Measurements from ENCODE around the gene LRFN4. TPM values are rescaled to one million over a fixed set of nuclear protein-coding genes. Genes with fewer than 3 reads are reported as not detected.

Gene LRFN4
- total RNA-seq, 2 donors from 2014 or later = 8.6 to 13.2 TPM

- no peak for TF ChIP-seq CTCF (IDR thresholded peaks at IDR 0.05)
- Histone ChIP-seq H3K9me3 (no peaks in the 10 kb centered on the region), H3K27ac (no peak overlapping the region), H3K4me1 (no peaks in the 10 kb centered on the region), H3K4me3 (no peak overlapping the region), H3K27me3 (no peaks in the 10 kb centered on the region), H3K36me3 (no peaks in the 10 kb centered on the region)
- DNase-seq (ENCODE audit: low spot score) = no peak
Measured at GRCh38 chr11:66861774-66862558, 5.1 kb downstream of the LRFN4 start.

GRCh38 chr11:66862559-66863037 lies 5.7 kb downstream of the LRFN4 start:
- Histone ChIP-seq H3K4me1 (no peaks in the 10 kb centered on the region), H3K36me3 (no peaks in the 10 kb centered on the region), H3K27ac (no peak overlapping the region), H3K4me3 (no peak overlapping the region), H3K9me3 (no peaks in the 10 kb centered on the region), H3K27me3 (no peaks in the 10 kb centered on the region)
- DNase-seq (ENCODE audit: low spot score) = no peak
- TF ChIP-seq CTCF (IDR thresholded peaks at IDR 0.05) = no peak

DNA sequence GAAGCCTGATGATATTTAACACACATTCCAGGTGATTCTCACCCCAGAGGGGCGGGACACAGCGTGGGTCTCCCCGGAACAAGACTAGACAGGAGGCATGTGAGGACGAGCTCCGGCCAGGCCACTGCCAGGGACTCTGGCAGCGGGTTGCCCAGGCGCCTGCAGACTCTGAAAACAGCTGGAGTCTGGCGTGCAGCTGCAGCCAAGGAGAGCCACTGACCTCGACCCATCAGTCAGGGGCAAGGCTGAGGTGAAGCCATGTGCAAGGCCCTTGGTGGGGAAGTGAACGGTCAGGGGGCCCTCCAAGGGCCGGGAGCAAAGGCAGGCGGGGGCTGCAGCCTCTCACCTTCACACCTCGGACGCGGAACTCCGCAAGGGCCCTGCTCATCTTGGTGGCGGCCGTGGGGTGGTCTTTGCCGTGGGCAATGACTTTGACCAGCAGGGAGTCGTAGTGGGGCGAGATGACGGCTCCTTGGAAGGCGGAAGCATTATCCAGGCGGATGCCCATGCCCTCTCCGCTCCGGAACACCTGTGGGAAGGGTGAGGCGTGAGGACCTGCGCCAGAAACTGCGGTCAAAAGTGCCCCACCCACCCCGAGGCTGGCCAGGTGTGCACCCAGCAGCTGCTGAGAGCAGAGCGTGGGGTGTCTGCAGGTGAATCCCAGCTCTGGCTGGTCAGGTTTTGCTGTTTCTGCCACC lies 6.7 kb downstream of the LRFN4 start:
- H3K27me3 ChIP-seq = no peaks in the 10 kb centered on the region
- no peak for TF ChIP-seq CTCF (IDR thresholded peaks at IDR 0.05)
- no peaks in the 10 kb centered on the region for H3K36me3 ChIP-seq
- no peaks in the 10 kb centered on the region for H3K9me3 ChIP-seq
- no peak for DNase-seq (ENCODE audit: low spot score)
- no peaks in the 10 kb centered on the region for H3K4me1 ChIP-seq
- H3K27ac ChIP-seq = no peak overlapping the region
- no peak overlapping the region for H3K4me3 ChIP-seq

DNA sequence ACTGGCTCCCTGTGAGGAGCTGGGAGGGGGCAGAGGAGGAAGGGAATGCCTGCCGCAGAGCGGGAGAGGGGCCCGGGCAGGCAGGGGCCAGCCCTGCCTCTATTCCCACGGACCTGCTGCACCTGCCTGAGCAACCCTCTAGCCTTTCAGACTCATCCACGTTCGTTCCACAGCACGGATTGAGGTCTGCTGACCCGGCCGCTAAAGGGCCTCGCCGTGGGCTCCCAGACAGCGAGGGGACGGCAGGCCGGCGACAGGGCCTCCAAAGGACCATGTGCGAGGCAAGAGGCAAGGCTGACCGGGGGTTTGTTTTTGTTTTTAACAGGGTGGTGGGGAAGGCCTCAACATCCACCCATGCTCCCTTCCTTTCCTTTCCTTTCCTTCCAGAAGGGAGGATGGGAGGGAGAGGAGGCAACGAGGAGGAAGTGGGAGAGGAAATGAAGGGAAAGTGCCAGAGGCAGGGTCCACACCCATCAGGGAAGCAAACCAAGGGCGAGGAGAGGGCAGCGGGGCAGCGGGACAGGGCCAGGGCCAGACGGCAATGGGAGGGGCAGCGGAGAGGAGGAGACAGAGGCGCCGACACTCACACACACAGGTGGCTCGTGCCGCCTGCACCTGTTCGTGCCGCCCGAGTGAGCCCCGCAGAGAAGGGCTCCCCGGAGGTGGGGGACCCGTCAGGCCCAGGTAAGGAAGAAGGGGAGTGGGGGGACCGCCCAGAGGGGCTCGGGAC lies 7.5 kb downstream of the LRFN4 start:
- no peak for TF ChIP-seq CTCF (IDR thresholded peaks at IDR 0.05)
- no peak overlapping the region for H3K27ac ChIP-seq
- H3K27me3 ChIP-seq = no peaks in the 10 kb centered on the region
- H3K9me3 ChIP-seq = no peaks in the 10 kb centered on the region
- no peaks in the 10 kb centered on the region for H3K4me1 ChIP-seq
- H3K4me3 ChIP-seq = no peak overlapping the region
- H3K36me3 ChIP-seq = no peaks in the 10 kb centered on the region
- no peak for DNase-seq (ENCODE audit: low spot score)

- H3K36me3 ChIP-seq = no peaks in the 10 kb centered on the region
- TF ChIP-seq CTCF (IDR thresholded peaks at IDR 0.05) = no peak
- no peaks in the 10 kb centered on the region for H3K27me3 ChIP-seq
- H3K27ac ChIP-seq = no peak overlapping the region
- no peak for DNase-seq (ENCODE audit: low spot score)
- no peaks in the 10 kb centered on the region for H3K4me1 ChIP-seq
- no peaks in the 10 kb centered on the region for H3K9me3 ChIP-seq
- no peak overlapping the region for H3K4me3 ChIP-seq
Measured at GRCh38 chr11:66864924-66865697, 8.2 kb downstream of the LRFN4 start.
